B cell (primary cell): ENCODE results near the gene OR5T2.

Experiments used
- CTCF ChIP-seq: fragments of 200-600 bp; IDR thresholded peaks from one replicate; pipeline ENCODE4 v1.8.0; 2022; ENCODE audit warnings: antibody characterized with exemption, mild to moderate bottlenecking
- EZH2 ChIP-seq: IDR thresholded peaks from 2 replicates; pipeline ENCODE4 v1.6.1; 2012; ENCODE audit warnings: borderline replicate concordance, low read depth, mild to moderate bottlenecking, moderate library complexity, low read length; ENCODE audit not compliant: insufficient read depth, poor library complexity, severe bottlenecking

- TF ChIP-seq EZH2 (no peak), CTCF (no peak)
Observed at GRCh38 chr11:56197367-56197766, 36.7 kb downstream of the OR5T2 start.
